ENCODE measurements around the gene THAP12. TPM values are rescaled to one million over a fixed set of nuclear protein-coding genes. Genes with fewer than 3 reads are reported as not detected.

Gene THAP12
- total and polyA plus RNA-seq, 2 donors (not counting 1 experiment from before 2014, with no cell fraction given): 16.8 to 55.6 TPM

- Mint-ChIP-seq H3K9me3 (ENCODE audit: insufficient read depth) (no peaks in the 10 kb centered on the region), H3K27ac (no peak overlapping the region), H3K27me3 (peaks cover 9% of the 10 kb centered on the region), H3K4me3 (no peak overlapping the region), H3K4me1 (no peaks in the 10 kb centered on the region)
- Histone ChIP-seq H3K9me3 (ENCODE audit: control extremely low read depth in 1 of 3, control insufficient read depth in 2 of 3, insufficient read depth in 1 of 3, low read length in 2 of 3) (peaks cover 0 to 2% (median 0%) of the 10 kb centered on the region in 3 donors), H3K4me3 (ENCODE audit: control extremely low read depth in 1 of 5, extremely low read depth in 1 of 5, insufficient read depth in 1 of 5, low read depth in 2 of 5, low read length in 4 of 5) (no peak overlapping the region), H3K27ac (ENCODE audit: low read length in 2 of 2) (no peak overlapping the region), H4K20me1 (ENCODE audit: control insufficient read depth, insufficient read depth, low read length, poor library complexity, severe bottlenecking) (no peaks in the 10 kb centered on the region), H3K27me3 (replicated peaks in 1 of 4; ENCODE audit: control extremely low read depth in 1 of 4, control insufficient read depth in 3 of 4, insufficient read depth in 4 of 4, low read length in 3 of 4) (peaks cover 0 to 2% (median 0%) of the 10 kb centered on the region in 4 experiments), H3K4me1 (ENCODE audit: control insufficient read depth in 2 of 2, insufficient read depth in 2 of 2, low read length in 2 of 2) (no peaks in the 10 kb centered on the region), H3K9ac (ENCODE audit: low read length) (no peak overlapping the region), H3K36me3 (replicated peaks in 1 of 2; ENCODE audit: control extremely low read depth in 1 of 2, control insufficient read depth in 1 of 2, extremely low read depth in 1 of 2, insufficient read depth in 2 of 2, low read length in 1 of 2) (no peaks in the 10 kb centered on the region), H3K4me2 (replicated peaks; ENCODE audit: low read depth, low read length, poor library complexity, severe bottlenecking) (no peak overlapping the region), H3K79me2 (ENCODE audit: control insufficient read depth, insufficient read depth, low read length) (no peaks in the 10 kb centered on the region), H2AFZ (ENCODE audit: insufficient read depth, low read depth, low read length, poor library complexity, severe bottlenecking) (no peak overlapping the region)
- 92% methylated on average over 8 of the region's 9 CpGs for WGBS (ENCODE audit: insufficient coverage)
- TF ChIP-seq EZH2 (IDR thresholded peaks at IDR 0.05; ENCODE audit: borderline replicate concordance, insufficient read depth, low read depth, low read length, poor library complexity, severe bottlenecking) (no peak), CTCF (IDR thresholded peaks at IDR 0.05) (no peak)
- no peak for ATAC-seq (ENCODE audit: low read depth)
- intact Hi-C loops (cut with micrococcal nuclease): no loop called here
- no peak for DNase-seq
- ChIA-PET CTCF (interaction anchor here (1.0 to 1.7 kb wide), 2 partner anchors 9 to 13 kb away, joined by 3 to 6 read pairs; no protein-coding TSS in a partner anchor), POLR2A (no interaction called here)
Measured at GRCh38 chr11:76327756-76328388, 53.1 kb downstream of the THAP12 start.

GRCh38 chr11:76327202-76327601 is 53.7 kb downstream of the THAP12 start:
- Histone ChIP-seq H3K4me3 (ENCODE audit: control extremely low read depth in 1 of 5, extremely low read depth in 1 of 5, insufficient read depth in 1 of 5, low read depth in 2 of 5, low read length in 4 of 5) (no peak overlapping the region), H3K27me3 (replicated peaks in 1 of 4; ENCODE audit: control extremely low read depth in 1 of 4, control insufficient read depth in 3 of 4, insufficient read depth in 4 of 4, low read length in 3 of 4) (peaks cover 0 to 9% (median 2%) of the 10 kb centered on the region in 4 experiments), H3K9me3 (ENCODE audit: control extremely low read depth in 1 of 3, control insufficient read depth in 2 of 3, insufficient read depth in 1 of 3, low read length in 2 of 3) (no peaks in the 10 kb centered on the region), H4K20me1 (ENCODE audit: control insufficient read depth, insufficient read depth, low read length, poor library complexity, severe bottlenecking) (no peaks in the 10 kb centered on the region), H3K27ac (ENCODE audit: low read length in 2 of 2) (no peak overlapping the region), H3K4me1 (ENCODE audit: control insufficient read depth in 2 of 2, insufficient read depth in 2 of 2, low read length in 2 of 2) (no peaks in the 10 kb centered on the region), H2AFZ (ENCODE audit: insufficient read depth, low read depth, low read length, poor library complexity, severe bottlenecking) (no peak overlapping the region), H3K4me2 (replicated peaks; ENCODE audit: low read depth, low read length, poor library complexity, severe bottlenecking) (no peak overlapping the region), H3K36me3 (replicated peaks in 1 of 2; ENCODE audit: control extremely low read depth in 1 of 2, control insufficient read depth in 1 of 2, extremely low read depth in 1 of 2, insufficient read depth in 2 of 2, low read length in 1 of 2) (no peaks in the 10 kb centered on the region), H3K79me2 (ENCODE audit: control insufficient read depth, insufficient read depth, low read length) (no peaks in the 10 kb centered on the region), H3K9ac (ENCODE audit: low read length) (no peak overlapping the region)
- ATAC-seq (ENCODE audit: low read depth) (no peak), DNase-seq (no peak)
- whole genome bisulfite sequencing (ENCODE audit: insufficient coverage): no CpG with 5 or more reads among the region's 1 CpG
- CTCF ChIA-PET: interaction anchor here (1.0 to 1.7 kb wide), 2 partner anchors 8 to 12 kb away, joined by 3 to 6 read pairs; no protein-coding TSS in a partner anchor
- intact Hi-C loops (cut with micrococcal nuclease): no loop called here
- POLR2A ChIA-PET: no interaction called here
- Mint-ChIP-seq H3K4me1 (no peaks in the 10 kb centered on the region), H3K4me3 (no peak overlapping the region), H3K27me3 (peaks cover 15% of the 10 kb centered on the region), H3K9me3 (ENCODE audit: insufficient read depth) (no peaks in the 10 kb centered on the region), H3K27ac (no peak overlapping the region)
- no peak for TF ChIP-seq CTCF (IDR thresholded peaks at IDR 0.05)
- no peak for TF ChIP-seq EZH2 (IDR thresholded peaks at IDR 0.05; ENCODE audit: borderline replicate concordance, insufficient read depth, low read depth, low read length, poor library complexity, severe bottlenecking)

Data from B cell (primary cell).